CD4-positive, alpha-beta T cell treated with Interleukin-17A for 4 hours (primary cell): Measurements from ENCODE around the gene DNAJC24.

ENCODE experiments used
- DNase-seq: peaks from one replicate; pipeline ENCODE4 v3.0.0-alpha.2; 2020; ENCODE audit warnings: mixed read lengths

The DNAJC24 gene

GRCh38 chr11:31417357-31417756, 47.7 kb downstream of the DNAJC24 start:
- DNase-seq, result no peak

- no peak for DNase-seq
Observed at GRCh38 chr11:31417816-31418215, 48.2 kb downstream of the DNAJC24 start.

- no peak for DNase-seq
Observed at GRCh38 chr11:31419138-31419537, 49.5 kb downstream of the DNAJC24 start.

- no peak for DNase-seq
Observed at GRCh38 chr11:31419669-31420068, 50.0 kb downstream of the DNAJC24 start.

- no peak for DNase-seq
Observed at GRCh38 chr11:31421820-31422219, 52.2 kb downstream of the DNAJC24 start.

- DNase-seq, result no peak
Observed at GRCh38 chr11:31422703-31423102, 53.0 kb downstream of the DNAJC24 start.

- DNase-seq, result no peak
Observed at GRCh38 chr11:31424652-31425051, 55.0 kb downstream of the DNAJC24 start.

GRCh38 chr11:31433851-31434250, 64.2 kb downstream of the DNAJC24 start:
- no peak for DNase-seq

GRCh38 chr11:31437742-31438435, 68.2 kb downstream of the DNAJC24 start:
- no peak for DNase-seq

GRCh38 chr11:31441296-31441695, 71.6 kb downstream of the DNAJC24 start:
- DNase-seq, result no peak

- no peak for DNase-seq
Observed at GRCh38 chr11:31442086-31442485, 72.4 kb downstream of the DNAJC24 start.

- DNase-seq, result no peak
Observed at GRCh38 chr11:31443802-31444201, 74.1 kb downstream of the DNAJC24 start.

GRCh38 chr11:31445621-31446020, 76.0 kb downstream of the DNAJC24 start:
- DNase-seq, result no peak

- DNase-seq, result no peak
Observed at GRCh38 chr11:31449040-31449439, 79.4 kb downstream of the DNAJC24 start.

GRCh38 chr11:31450841-31451240, 81.2 kb downstream of the DNAJC24 start:
- no peak for DNase-seq

- no peak for DNase-seq
Observed at GRCh38 chr11:31455177-31455576, 85.5 kb downstream of the DNAJC24 start.

GRCh38 chr11:31464436-31464835, 94.8 kb downstream of the DNAJC24 start:
- DNase-seq, result no peak

GRCh38 chr11:31474083-31474482, 104.4 kb downstream of the DNAJC24 start:
- no peak for DNase-seq

- DNase-seq, result no peak
Observed at GRCh38 chr11:31477528-31478222, 108.0 kb downstream of the DNAJC24 start.

GRCh38 chr11:31478223-31478590, 108.5 kb downstream of the DNAJC24 start:
- DNase-seq, result no peak

- DNase-seq, result no peak
Observed at GRCh38 chr11:31479066-31479465, 109.4 kb downstream of the DNAJC24 start.

- DNase-seq, result no peak
Observed at GRCh38 chr11:31480930-31481329, 111.3 kb downstream of the DNAJC24 start.
